NCI-H2081 (cell line): Measurements from ENCODE around the gene TRMT44.
A peak's percentile ranks its signal among the peaks of the same experiment; 100 is the strongest.

Source experiments
- DNase-seq, 2 experiments: peaks; one replicate each; lab custom pipeline; 2025; lab: John Stamatoyannopoulos, UW

Gene TRMT44

GRCh38 chr4:8440492-8441311, at the start of gene TRMT44, which contains the start of gene ACOX3:
Gene TRMT44, plus strand, starts transcription at chr4:8440777. Its CDS starts 46 bp downstream, at chr4:8440823.
Gene ACOX3, minus strand, starts transcription at chr4:8440723. Its CDS starts 24,202 bp downstream, at chr4:8416521.
- DNase-seq = peak; percentile 89 to 94

DNA sequence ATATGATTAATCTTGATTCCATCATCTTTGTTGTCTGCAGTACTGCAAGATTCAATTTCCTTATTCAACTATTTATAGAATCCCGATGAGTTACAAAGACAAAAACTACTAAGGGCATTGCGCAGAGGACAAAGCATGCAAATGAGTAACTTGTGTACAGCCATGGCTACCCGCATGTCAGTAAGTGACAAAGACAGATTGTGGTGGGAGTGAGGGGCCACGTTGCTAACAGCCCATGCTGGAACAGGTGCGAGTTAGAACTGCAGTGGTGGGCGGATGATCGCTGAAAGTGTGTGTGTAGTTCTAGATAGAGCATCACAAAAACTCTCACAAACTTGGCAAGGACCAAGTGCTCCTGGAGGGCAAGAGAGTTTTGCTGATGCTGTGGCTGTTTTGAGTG, 49.5 kb upstream of the TRMT44 start:
- DNase-seq = no peak

DNA sequence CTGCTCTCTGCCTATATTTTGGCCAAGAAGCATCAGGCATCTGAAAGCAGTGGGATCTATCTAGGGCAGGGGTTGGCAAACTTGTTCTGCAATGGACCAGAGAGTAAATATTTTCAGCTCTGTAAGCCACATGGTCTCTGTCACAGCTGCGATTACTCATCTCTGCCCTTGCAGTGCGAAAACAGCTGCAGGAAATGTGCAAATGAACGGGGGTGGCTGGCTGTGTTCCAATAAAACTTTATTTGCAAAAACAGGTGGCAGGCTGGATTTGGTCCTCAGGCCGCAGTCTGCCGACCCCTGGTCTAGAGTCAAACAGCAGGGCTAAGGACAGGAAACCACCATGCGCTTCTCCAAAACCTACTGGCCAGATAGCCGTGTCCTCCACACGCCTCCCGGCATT, 48.6 kb upstream of the TRMT44 start:
- DNase-seq = peak in 1 of 2 experiments; percentile 50

- DNase-seq = no peak
Measured at GRCh38 chr4:8392591-8393190, 47.9 kb upstream of the TRMT44 start.

- no peak for DNase-seq
Measured at GRCh38 chr4:8393593-8394038, 47.0 kb upstream of the TRMT44 start.

- DNase-seq = no peak
Measured at GRCh38 chr4:8394061-8394519, 46.5 kb upstream of the TRMT44 start.

GRCh38 chr4:8394806-8395205, 45.8 kb upstream of the TRMT44 start:
- no peak for DNase-seq

GRCh38 chr4:8395504-8396296, 44.9 kb upstream of the TRMT44 start:
- DNase-seq = no peak

DNA sequence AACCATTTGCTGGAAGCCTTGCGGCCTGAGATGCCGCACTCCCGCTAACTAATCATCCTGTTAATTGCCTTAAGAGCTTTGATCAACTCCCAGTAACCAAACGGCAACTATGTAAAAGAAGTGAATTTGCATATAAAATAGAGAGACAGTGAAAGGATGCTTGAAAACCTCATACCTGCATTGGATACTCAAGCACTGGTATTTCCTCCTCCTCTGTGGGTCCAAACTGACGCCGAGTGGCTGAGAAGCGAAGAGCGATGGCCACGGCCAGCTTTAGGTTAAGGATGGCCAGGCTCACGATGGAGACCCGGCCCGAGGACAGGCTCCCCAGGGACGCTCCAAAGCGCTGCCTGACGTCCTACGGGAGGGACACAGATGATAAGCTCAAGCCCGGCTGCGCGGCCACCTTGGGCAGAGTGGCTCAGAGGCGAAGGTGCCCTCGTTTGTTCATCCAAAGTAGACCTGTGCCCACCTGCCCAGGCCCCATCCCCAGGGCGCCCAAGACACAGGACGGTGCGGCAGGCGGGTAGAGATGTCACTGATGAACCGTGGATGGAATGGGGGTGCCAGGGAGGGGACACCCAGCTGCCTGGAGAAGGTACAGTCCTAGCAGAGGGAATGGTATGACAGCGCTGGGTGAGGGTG, 43.7 kb upstream of the TRMT44 start:
- DNase-seq = no peak

- no peak for DNase-seq
Measured at GRCh38 chr4:8398347-8398746, 42.2 kb upstream of the TRMT44 start.

DNA sequence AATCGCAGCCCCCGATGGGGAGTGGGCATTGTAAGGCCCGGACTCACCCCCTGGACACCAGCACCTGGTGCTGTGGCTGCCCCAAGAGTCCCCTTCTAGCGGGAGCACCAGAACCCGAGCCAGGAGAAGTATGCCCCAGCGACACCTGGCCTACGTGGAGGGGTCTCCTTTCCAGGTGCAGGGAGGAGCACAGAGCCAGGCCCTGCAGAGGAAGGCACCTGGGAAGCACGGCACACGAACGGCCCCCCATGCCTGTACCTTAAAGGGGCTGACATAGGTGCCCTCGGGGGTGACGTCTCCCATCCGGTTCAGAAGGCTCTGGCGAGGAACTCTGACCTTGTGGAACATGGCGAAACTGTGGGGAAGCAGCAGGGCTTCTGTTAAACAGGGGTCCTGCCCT, 41.3 kb upstream of the TRMT44 start:
- no peak for DNase-seq

DNA sequence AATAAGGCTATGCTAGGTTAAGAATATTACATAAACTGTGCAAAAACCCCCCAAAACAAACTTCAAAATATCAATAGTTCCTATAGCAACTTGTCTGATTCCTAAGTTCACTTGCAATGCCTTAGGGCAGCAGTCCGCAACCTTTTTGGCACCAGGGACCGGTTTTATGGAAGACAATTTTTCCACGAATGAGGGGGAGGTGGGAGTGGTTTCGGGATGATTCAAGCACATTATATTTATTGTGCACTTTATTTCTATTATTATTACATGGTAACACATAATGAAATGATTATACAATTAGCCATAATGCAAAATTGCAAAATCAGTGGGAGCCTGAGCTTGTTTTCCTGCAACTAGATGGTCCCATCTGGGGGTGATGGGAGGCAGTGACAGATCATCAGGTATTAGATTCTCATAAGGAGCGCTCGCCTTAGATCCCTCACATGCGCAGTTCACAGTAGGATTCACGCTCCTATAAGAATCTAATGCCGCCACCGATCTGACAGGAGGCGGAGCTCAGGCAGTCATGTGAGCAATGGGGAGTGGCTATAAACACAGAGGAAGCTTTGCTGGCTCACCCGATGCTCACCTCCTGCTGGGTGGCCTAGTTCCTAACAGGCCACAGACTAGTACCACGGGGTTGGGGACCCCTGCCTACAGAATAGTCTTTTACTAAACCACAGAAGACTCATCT, 39.8 kb upstream of the TRMT44 start:
- no peak for DNase-seq

- no peak for DNase-seq
Measured at GRCh38 chr4:8401665-8402064, 38.9 kb upstream of the TRMT44 start.

DNA sequence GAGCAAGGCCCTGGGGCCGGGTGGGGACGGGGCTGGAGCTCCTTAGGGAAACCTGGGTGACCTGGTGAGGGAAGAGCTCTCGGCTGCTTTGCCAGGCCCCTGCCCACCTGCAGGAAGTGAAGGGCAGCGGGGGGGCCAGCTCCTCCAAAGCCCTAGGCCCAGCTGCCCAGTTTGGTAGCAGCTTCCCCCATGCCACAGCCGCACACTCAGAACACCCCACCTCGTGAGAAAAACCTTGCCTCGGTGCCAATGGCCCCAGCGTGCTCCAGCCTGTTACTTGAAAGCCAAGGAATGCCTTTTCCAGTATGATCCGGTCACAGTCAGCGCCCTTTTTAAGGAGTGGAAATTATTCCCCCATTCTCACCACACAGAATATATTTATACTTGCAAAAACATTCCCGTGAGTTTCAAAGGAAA, 38.4 kb upstream of the TRMT44 start:
- no peak for DNase-seq

DNA sequence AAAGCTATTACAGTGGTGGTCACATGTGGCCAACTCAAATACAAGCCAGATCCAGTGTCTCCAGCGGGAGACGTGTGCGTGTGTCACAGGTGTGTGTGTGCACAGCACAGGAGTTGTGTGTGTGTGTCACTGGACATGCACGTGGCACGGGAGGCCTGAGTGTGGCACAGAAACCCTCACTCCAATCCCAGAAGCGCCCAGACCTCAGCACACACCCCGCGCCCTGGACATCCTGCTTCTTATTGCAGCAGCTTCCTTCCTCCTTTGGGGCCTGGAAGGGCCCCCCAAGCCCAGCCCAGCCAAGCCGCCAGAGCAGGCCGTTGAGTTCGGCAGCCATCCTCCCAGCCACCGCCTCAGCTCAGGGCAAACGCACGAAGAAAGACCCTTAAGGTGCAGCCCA, 37.9 kb upstream of the TRMT44 start:
- DNase-seq = no peak

DNA sequence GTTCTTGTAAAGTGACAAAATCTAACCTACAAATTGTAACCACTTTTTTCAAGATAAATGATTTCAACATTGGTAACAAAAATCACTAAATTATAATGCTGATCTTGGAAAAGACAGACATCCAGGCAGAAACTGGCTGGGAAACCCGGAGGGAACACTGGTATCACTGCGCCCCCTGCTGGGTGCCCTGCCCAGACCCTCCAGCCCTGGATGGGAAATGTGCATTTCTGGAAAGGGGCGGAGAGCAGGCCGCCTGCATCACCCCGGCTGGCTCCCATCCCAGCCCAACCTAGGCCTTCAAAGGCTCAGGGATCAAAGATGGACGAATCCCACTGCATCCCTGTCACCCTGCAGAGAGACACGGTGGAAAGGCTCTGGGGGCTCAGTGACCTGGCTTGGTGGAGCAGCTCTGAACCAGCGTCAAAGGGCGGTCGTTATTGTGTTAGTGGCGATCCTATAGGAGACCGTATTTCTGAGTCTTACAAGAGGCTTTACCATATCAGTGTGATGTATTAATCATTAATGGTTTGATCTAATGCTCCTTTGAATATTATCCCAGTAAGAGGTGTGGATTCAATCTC, 37.3 kb upstream of the TRMT44 start:
- peak; percentile 67 to 72 for DNase-seq

DNA sequence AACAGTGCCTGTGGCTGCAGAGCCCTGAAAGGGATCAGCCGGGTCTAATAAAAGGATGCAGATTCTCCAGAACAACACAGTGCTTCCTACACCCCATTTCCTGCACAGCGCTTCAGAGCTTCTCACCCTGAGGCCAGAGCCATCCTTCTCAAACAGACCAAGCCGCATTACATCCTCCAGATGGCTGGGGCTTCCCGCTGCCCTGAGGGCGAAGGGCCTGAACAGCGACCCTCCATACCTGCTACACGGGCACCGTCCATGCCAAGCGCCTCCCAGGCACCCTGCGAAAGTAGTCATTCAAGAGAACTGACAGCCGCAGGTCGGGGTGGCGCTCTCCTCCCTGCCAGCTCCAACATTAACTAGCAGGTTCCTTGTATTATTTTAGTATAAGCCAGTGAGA, 36.6 kb upstream of the TRMT44 start:
- no peak for DNase-seq

DNA sequence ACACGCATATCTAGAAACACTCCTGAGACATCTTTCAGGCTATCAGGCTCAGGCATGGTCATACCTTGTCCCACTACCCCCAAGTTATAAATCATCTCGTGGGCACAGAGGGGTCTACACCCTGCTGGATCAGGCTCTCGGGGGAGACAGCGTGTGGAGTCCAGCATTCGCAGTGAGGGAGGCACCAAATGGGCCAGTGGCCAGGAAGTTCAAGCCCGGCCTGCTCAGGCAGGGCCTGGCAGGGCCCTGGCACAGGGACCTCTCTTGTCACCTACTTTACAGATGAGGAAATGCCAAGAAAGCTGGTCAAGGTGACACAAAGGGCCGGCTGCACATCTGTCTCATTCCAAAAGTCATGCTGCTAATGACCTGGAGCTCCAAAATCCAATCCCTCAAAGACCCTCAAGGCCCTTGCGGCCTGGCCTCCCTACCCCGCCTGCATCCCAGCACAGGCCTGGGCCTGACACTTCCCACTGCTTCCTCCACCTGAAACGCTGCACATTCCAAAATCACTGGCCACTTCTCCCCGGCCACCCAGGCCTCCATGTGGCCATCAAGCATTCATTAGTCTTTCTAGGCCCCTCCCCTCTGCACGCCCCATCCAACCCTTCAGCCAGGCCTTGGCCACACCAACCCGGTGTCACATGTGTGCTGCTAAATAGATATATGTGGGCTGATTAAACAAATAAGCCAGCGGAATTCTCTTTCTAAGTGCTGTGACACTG, 35.6 kb upstream of the TRMT44 start:
- DNase-seq = no peak

- no peak for DNase-seq
Measured at GRCh38 chr4:8405516-8405875, 35.1 kb upstream of the TRMT44 start.

- peak in 1 of 2 experiments; percentile 32 for DNase-seq
Measured at GRCh38 chr4:8406887-8407286, 33.7 kb upstream of the TRMT44 start.
